Endothelial cell of umbilical vein (primary cell): ENCODE measurements around the gene TMEM132E. TPM values are rescaled to one million over a fixed set of nuclear protein-coding genes. Genes with fewer than 3 reads are reported as not detected.

Experiments
- BruUV-seq: library from RNA; stranded (reverse); fragments of 400-500 nt; replicated peaks from 2 replicates; lab custom pipeline; 2021; lab: Mats Ljungman, UMichigan
- CTCF ChIA-PET: fragments of 300-600, 350-600 bp; sonication (Branson Sonifier 250); formaldehyde crosslinking; loops from one replicate; lab custom pipeline; 2021; ENCODE audit warnings: antibody characterized with exemption, inconsistent platforms; lab: Charles Lee
- POLR2A ChIA-PET: fragments of 300-600, 350-600 bp; sonication (Branson Sonifier 250); formaldehyde crosslinking; loops from one replicate; lab custom pipeline; 2021; ENCODE audit warnings: antibody characterized with exemption, inconsistent platforms; lab: Charles Lee
- DNase-seq: peaks from one replicate; pipeline ENCODE4 v3.0.0-alpha.2; 2011; ENCODE audit warnings: low read depth, low spot score
- FAIRE-seq: peaks from 2 replicates; lab custom pipeline; 2011; peaks lifted over from hg19 to GRCh38; lab: Jason Lieb, UNC
- H2AFZ ChIP-seq: 2 replicates; pipeline ENCODE4 v1.6.0; 2012; ENCODE audit warnings: low read depth, low read length, control low read depth, inconsistent platforms
- H3K27ac ChIP-seq: 2 replicates; pipeline ENCODE4 v1.5.1; 2011; ENCODE audit warnings: low read depth, mild to moderate bottlenecking, control low read depth, low read length, moderate library complexity; ENCODE audit not compliant: insufficient read depth
- H3K27me3 ChIP-seq, 2 experiments: 2 replicates each; pipeline versions ENCODE4 v1.6.0 to v1.6.1; 2011; ENCODE audit warnings: low read length in 2 of 2, mixed read lengths in 1 of 2; ENCODE audit not compliant: control insufficient read depth in 2 of 2, insufficient read depth in 2 of 2
- H3K36me3 ChIP-seq, 2 experiments: 2 replicates in 1 of 2; 3 replicates in 1 of 2; pipeline ENCODE4 v1.5.1; 2011; ENCODE audit warnings: low read length in 2 of 2, mild to moderate bottlenecking in 1 of 2, moderate library complexity in 1 of 2; ENCODE audit not compliant: control insufficient read depth in 2 of 2, insufficient read depth in 2 of 2; ENCODE audit errors: extremely low read depth in 1 of 2
- H3K4me1 ChIP-seq: 3 replicates; pipeline ENCODE4 v1.5.1; 2011; ENCODE audit warnings: mild to moderate bottlenecking, low read length; ENCODE audit not compliant: control insufficient read depth, insufficient read depth; ENCODE audit errors: extremely low read depth
- H3K4me2 ChIP-seq: 2 replicates; pipeline ENCODE4 v1.6.1; 2011; ENCODE audit warnings: low read length, control low read depth, mixed read lengths; ENCODE audit not compliant: insufficient read depth
- H3K4me3 ChIP-seq, 3 experiments: fragments of 200-600 bp in 1 of 3; sonication (generic), shearing (Covaris generic) in 1 of 3; replicated peaks in 1 of 3; 2 replicates each; pipeline ENCODE4 v1.5.1; 2011 to 2016; ENCODE audit warnings: control low read depth in 3 of 3, low read length in 3 of 3, mild to moderate bottlenecking in 2 of 3, inconsistent platforms in 1 of 3, low read depth in 1 of 3, moderate library complexity in 1 of 3; ENCODE audit not compliant: insufficient read depth in 1 of 3
- H3K79me2 ChIP-seq: 2 replicates; pipeline ENCODE4 v1.6.0; 2012; ENCODE audit warnings: low read length, inconsistent platforms; ENCODE audit not compliant: control insufficient read depth, insufficient read depth
- H3K9ac ChIP-seq: replicated peaks from 2 replicates; pipeline ENCODE3; 2011; ENCODE audit warnings: low read length, control low read depth; ENCODE audit not compliant: insufficient read depth; ENCODE audit errors: extremely low read depth
- H3K9me1 ChIP-seq: replicated peaks from 3 replicates; pipeline ENCODE4 v1.6.0; 2011; ENCODE audit warnings: mild to moderate bottlenecking, low read length; ENCODE audit not compliant: control insufficient read depth, insufficient read depth; ENCODE audit errors: extremely low read depth
- H3K9me3 ChIP-seq: replicated peaks from 2 replicates; pipeline ENCODE4 v1.5.1; 2012; ENCODE audit warnings: low read length, inconsistent platforms; ENCODE audit not compliant: control insufficient read depth, insufficient read depth
- H4K20me1 ChIP-seq: replicated peaks from 2 replicates; pipeline ENCODE3; 2011; ENCODE audit warnings: mild to moderate bottlenecking, low read length; ENCODE audit not compliant: control insufficient read depth, insufficient read depth; ENCODE audit errors: extremely low read depth
- EZH2 ChIP-seq: IDR thresholded peaks from 2 replicates; pipeline ENCODE4 v1.6.1; 2012; ENCODE audit warnings: borderline replicate concordance, low read depth, mild to moderate bottlenecking, moderate library complexity, low read length, inconsistent platforms; ENCODE audit not compliant: severe bottlenecking
- FOS ChIP-seq: IDR thresholded peaks from 2 replicates; pipeline ENCODE4 v1.6.1; 2011; ENCODE audit warnings: mild to moderate bottlenecking, low read length, moderate library complexity, borderline replicate concordance; ENCODE audit not compliant: insufficient read depth
- GATA2 ChIP-seq: IDR thresholded peaks from 2 replicates; pipeline ENCODE4 v1.7.0; 2011; ENCODE audit warnings: low read depth, mild to moderate bottlenecking, moderate library complexity, mixed read lengths, low read length; ENCODE audit not compliant: insufficient read length, insufficient read depth
- JUN ChIP-seq: IDR thresholded peaks from 2 replicates; pipeline ENCODE4 v1.6.1; 2011; ENCODE audit warnings: borderline replicate concordance, low read depth; ENCODE audit not compliant: insufficient read length, insufficient read depth
- MYC ChIP-seq: IDR thresholded peaks from one replicate; pipeline ENCODE4 v1.6.1; 2011; ENCODE audit warnings: mild to moderate bottlenecking, low read depth, low read length
- POLR2A ChIP-seq: IDR thresholded peaks from 2 replicates; pipeline ENCODE4 v1.6.1; 2012; ENCODE audit warnings: low read depth, mild to moderate bottlenecking, control low read depth, low read length
- POLR2AphosphoS5 ChIP-seq: IDR thresholded peaks from 2 replicates; pipeline ENCODE4 v1.6.1; 2012; ENCODE audit warnings: low read depth, mild to moderate bottlenecking, control low read depth, low read length, moderate library complexity; ENCODE audit not compliant: insufficient read depth
- dilution Hi-C: fragments of 300-500 bp; cut with MboI; formaldehyde crosslinking; loops from one replicate; pipeline ENCODE4 v1.15.0; 2019; ENCODE audit warnings: low sequenced_read_pairs; ENCODE audit not compliant: extremely low pct_ligation_motif_present
- intact Hi-C: fragments of 100-400 bp; cut with micrococcal nuclease; formaldehyde crosslinking; loops from one replicate; pipeline ENCODE4 v1.10.0; 2022
- polyA plus RNA-seq, 4 experiments: library from polyadenylated mRNA; depleted of rRNA in 3 of 4; stranded (reverse) in 3 of 4; unstranded in 1 of 4; fragments of >200 nt; gene quantifications; 2 replicates each; pipeline versions ENCODE4 v1.2.1 to v1.2.3, GENCODE V29; 2011 to 2012; ENCODE audit warnings: missing spikeins in 1 of 4
- total RNA-seq: library from RNA; stranded (reverse); gene quantifications from 2 replicates; pipeline ENCODE4 v1.2.3, GENCODE V29; 2021
- TF ChIP-seq, protein P1 (sequence below): IDR thresholded peaks from 2 replicates; pipeline ENCODE4 v1.6.1; 2011; ENCODE audit not compliant: insufficient read depth, insufficient read length
- TF ChIP-seq, protein P2 (sequence below), 2 donors: IDR thresholded peaks; 1 replicate in 1 of 2; 2 replicates in 1 of 2; pipeline ENCODE4 v1.5.1; 2011; ENCODE audit warnings: low read length in 2 of 2, mild to moderate bottlenecking in 2 of 2, moderate library complexity in 2 of 2, control low read depth in 1 of 2, inconsistent platforms in 1 of 2, low read depth in 1 of 2; ENCODE audit not compliant: insufficient read depth in 1 of 2; ENCODE audit errors: extremely low read depth in 1 of 2

TMEM132E gene
- total and polyA plus RNA-seq, 2 donors (not counting 3 experiments of a cell fraction or from before 2014, with no cell fraction given), result not detected

DNA sequence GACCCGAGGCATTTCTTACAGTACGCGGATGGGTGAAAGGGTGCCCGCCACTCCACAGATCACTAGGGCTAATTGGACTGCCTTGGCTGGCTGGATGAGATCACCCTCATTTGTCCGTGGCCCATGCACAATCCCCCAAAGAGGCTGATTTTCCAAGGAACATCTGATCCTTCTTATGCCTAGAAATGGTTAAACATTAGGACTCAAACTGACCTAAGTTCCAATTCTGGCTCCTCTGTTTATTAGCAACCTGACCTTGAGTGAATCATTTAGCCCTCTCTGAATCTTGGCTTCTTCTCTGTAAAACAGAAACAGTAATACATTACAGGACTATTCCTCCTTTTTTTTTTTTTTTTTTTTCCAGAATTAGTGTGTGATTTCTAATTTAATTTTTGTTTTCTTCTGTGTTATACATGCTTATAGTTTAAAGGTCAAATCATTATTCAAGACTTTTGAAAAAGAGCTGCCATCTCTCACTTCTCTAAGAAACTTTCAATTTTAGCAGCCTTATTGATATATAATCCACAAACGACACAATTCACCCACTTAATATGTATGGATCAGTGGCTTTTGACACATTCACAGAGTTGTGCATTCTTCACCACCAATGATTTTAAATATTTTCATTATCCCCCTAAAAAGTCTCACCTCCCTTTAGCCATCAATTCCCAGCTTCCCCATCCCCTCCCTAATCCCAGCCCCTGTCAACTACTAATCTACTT, 45.4 kb upstream of the TMEM132E start:
- Histone ChIP-seq H3K9ac (no peak overlapping the region), H3K27me3 (no peaks in the 10 kb centered on the region), H3K9me1 (no peaks in the 10 kb centered on the region), H3K4me2 (no peak overlapping the region), H2AFZ (no peak overlapping the region), H3K36me3 (no peaks in the 10 kb centered on the region), H3K4me1 (no peaks in the 10 kb centered on the region), H3K27ac (no peak overlapping the region), H4K20me1 (no peaks in the 10 kb centered on the region), H3K9me3 (no peaks in the 10 kb centered on the region), H3K4me3 (no peak overlapping the region), H3K79me2 (no peaks in the 10 kb centered on the region)
- BruUV-seq, result no TSS peak
- intact Hi-C loops, result no loop called here
- ChIA-PET POLR2A (no interaction called here), CTCF (interaction anchor here (1.9 kb wide), 1 partner anchor 8 kb away, joined by 12 read pairs; no protein-coding TSS in a partner anchor)
- no peak for TF ChIP-seq EZH2
- no peak for TF ChIP-seq POLR2A
- TF ChIP-seq, protein P1, sequence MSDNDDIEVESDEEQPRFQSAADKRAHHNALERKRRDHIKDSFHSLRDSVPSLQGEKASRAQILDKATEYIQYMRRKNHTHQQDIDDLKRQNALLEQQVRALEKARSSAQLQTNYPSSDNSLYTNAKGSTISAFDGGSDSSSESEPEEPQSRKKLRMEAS, result no peak
- no peak for TF ChIP-seq GATA2
- TF ChIP-seq JUN, result no peak
- TF ChIP-seq, protein P2, sequence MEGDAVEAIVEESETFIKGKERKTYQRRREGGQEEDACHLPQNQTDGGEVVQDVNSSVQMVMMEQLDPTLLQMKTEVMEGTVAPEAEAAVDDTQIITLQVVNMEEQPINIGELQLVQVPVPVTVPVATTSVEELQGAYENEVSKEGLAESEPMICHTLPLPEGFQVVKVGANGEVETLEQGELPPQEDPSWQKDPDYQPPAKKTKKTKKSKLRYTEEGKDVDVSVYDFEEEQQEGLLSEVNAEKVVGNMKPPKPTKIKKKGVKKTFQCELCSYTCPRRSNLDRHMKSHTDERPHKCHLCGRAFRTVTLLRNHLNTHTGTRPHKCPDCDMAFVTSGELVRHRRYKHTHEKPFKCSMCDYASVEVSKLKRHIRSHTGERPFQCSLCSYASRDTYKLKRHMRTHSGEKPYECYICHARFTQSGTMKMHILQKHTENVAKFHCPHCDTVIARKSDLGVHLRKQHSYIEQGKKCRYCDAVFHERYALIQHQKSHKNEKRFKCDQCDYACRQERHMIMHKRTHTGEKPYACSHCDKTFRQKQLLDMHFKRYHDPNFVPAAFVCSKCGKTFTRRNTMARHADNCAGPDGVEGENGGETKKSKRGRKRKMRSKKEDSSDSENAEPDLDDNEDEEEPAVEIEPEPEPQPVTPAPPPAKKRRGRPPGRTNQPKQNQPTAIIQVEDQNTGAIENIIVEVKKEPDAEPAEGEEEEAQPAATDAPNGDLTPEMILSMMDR (IDR thresholded peaks at IDR 0.05; ENCODE audit: extremely low read depth in 1 of 2, insufficient read depth in 1 of 2, low read depth in 1 of 2, low read length in 2 of 2), result no peak
- TF ChIP-seq MYC, result no peak
- no peak for TF ChIP-seq POLR2AphosphoS5
- TF ChIP-seq FOS, result no peak
- no peak for FAIRE-seq
- dilution Hi-C loops, result no loop called here
- no peak for DNase-seq
